Spinal cord (tissue), 10 donors: ENCODE measurements around the gene ZBTB16. TPM values are rescaled to one million over a fixed set of nuclear protein-coding genes. Genes with fewer than 3 reads are reported as not detected.

Experiments
- DNase-seq, 6 donors: peaks; one replicate each; pipeline versions ENCODE4 v3.0.0 to v3.0.0-alpha.2; 2013 to 2015; ENCODE audit warnings: low spot score in 6 of 6, low read depth in 4 of 6
- H3K27ac ChIP-seq: one replicate; pipeline ENCODE4 v1.5.1; 2013; ENCODE audit warnings: low read depth, low read length, control low read depth
- H3K27me3 ChIP-seq: one replicate; pipeline ENCODE4 v1.6.1; 2013; ENCODE audit warnings: low read length; ENCODE audit not compliant: control insufficient read depth, insufficient read depth
- H3K36me3 ChIP-seq: one replicate; pipeline ENCODE4 v1.6.1; 2013; ENCODE audit warnings: low read length; ENCODE audit not compliant: control insufficient read depth, insufficient read depth
- H3K4me1 ChIP-seq: one replicate; pipeline ENCODE4 v1.6.1; 2013; ENCODE audit warnings: low read length; ENCODE audit not compliant: control insufficient read depth, insufficient read depth
- H3K4me3 ChIP-seq: one replicate; pipeline ENCODE4 v1.5.1; 2013; ENCODE audit warnings: low read depth, low read length, control low read depth
- H3K9me3 ChIP-seq: one replicate; pipeline ENCODE4 v1.6.1; 2013; ENCODE audit warnings: low read length; ENCODE audit not compliant: control insufficient read depth, insufficient read depth
- WGBS: methylation state at CpG from one replicate; pipeline ENCODE4 v1.1.5; 2013; ENCODE audit warnings: missing lambda C conversion rate; ENCODE audit not compliant: insufficient coverage; 5-methylcytosine and 5-hydroxymethylcytosine counted together
- polyA plus RNA-seq, 2 donors: library from polyadenylated mRNA; unstranded; fragments of 120-200 nt; gene quantifications; one replicate each; pipeline ENCODE4 v1.2.1, GENCODE V29; 2013; ENCODE audit not compliant: insufficient read length in 2 of 2
- total RNA-seq, 2 donors: library from RNA; depleted of rRNA in 1 of 2; stranded (reverse); fragments of 120-200 nt in 1 of 2; fragments of >200 nt in 1 of 2; gene quantifications; one replicate each; pipeline versions ENCODE4 v1.2.3 to v1.2.4, GENCODE V29; 2013 to 2014
- donor health status: healthy.

Gene ZBTB16
- total and polyA plus RNA-seq, 4 donors, result 4.5 to 17.9 (median 9.2) TPM

DNA sequence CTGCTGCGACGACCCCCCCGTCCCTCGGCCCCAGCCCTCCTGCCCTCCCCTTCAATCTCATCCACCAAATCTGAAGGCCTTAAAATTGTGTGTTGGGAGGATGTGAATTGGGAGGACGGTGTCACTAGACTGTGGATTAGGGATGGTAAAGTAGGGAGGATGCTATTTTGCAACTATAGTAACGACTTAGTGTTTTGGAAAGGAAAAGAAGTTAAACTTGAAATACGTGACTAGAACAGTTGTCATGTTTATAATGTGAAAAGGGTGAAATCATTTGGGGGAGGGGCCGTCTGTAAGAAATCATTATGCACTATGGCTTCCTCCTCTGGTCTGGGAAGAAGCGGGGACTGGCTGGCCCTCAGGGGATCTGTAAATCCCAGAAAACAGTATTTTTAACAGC is 193.3 kb downstream of the ZBTB16 start:
- WGBS, result 87% methylated on average over 4 of the region's 9 CpGs
- no peak for DNase-seq
- Histone ChIP-seq H3K27me3 (peaks cover 2% of the 10 kb centered on the region), H3K4me3 (no peak overlapping the region), H3K9me3 (no peaks in the 10 kb centered on the region), H3K36me3 (peaks cover 16% of the 10 kb centered on the region), H3K27ac (no peak overlapping the region), H3K4me1 (peaks cover 16% of the 10 kb centered on the region)

DNA sequence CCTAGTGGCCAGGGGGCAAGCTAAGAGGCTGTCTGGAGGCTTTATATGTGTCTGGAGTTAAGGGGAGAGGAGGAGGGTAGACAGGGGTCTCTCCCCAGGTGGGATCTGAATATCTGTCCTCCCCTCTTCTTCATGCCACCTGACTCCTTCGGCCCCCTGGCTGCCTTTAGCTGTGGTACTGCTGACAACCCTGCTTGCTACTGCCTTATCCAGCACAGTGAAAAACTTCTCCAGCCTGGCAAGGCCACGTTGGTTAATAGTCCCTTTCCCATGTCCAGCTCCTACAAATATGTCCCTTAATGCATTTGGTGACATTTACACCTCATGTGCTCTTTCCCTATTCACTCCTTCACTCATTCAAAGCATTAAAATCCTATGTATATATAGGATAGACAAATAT is 194.3 kb downstream of the ZBTB16 start:
- WGBS, result 80% methylated on average over 1 of the region's 2 CpGs
- Histone ChIP-seq H3K4me3 (no peak overlapping the region), H3K27me3 (peaks cover 2% of the 10 kb centered on the region), H3K4me1 (peaks cover 26% of the 10 kb centered on the region), H3K27ac (no peak overlapping the region), H3K9me3 (no peaks in the 10 kb centered on the region), H3K36me3 (peaks cover 16% of the 10 kb centered on the region)
- no peak for DNase-seq

DNA sequence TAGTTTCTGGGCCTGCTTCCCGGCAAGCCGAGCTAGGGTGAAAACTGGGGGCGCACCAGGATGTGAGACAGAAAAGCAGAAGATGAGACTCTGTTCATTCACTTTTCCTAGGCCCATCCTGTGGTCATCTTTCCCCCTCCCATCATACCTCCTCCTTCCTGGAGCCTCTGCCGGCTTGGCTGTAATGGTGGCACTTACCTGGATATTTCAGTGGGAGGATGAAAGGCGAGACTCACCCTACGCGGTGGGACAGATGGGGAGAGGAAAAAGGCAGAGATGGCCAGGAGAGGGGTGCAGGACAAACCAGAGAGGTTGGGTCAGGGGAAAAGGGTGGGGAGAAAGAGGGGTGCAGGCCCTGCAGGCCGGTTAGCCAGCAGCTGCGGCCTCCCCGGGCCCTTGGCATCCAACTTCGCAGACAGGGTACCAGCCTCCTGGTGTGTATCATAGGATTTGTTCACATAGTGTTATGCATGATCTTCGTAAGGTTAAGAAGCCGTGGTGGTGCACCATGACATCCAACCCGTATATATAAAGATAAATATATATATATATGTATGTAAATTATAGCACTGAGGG is 195.1 kb downstream of the ZBTB16 start:
- Histone ChIP-seq H3K27me3 (peaks cover 2% of the 10 kb centered on the region), H3K4me1 (peaks cover 33% of the 10 kb centered on the region), H3K9me3 (no peaks in the 10 kb centered on the region), H3K36me3 (peaks cover 16% of the 10 kb centered on the region), H3K27ac (no peak overlapping the region), H3K4me3 (no peak overlapping the region)
- no peak for DNase-seq
- 92% methylated on average over 9 of the region's 14 CpGs for WGBS

DNA sequence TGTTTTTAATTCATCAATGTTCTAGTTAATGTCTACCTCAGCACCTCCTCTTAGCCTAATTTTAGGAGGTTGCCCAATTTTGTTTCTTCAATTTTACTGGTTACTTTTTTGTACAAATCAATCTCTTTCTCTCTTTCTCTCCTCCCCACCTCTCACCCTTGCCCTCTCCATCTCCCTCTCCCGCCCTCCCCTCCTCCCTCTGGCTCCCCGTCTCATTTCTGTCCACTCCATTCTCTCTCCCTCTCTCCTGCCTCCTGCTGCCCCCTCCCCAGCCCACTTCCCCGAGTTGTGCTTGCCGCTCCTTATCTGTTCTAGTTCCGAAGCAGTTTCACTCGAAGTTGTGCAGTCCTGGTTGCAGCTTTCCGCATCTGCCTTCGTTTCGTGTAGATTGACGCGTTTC is 195.8 kb downstream of the ZBTB16 start:
- H3K9me3 ChIP-seq, result no peaks in the 10 kb centered on the region
- no peak overlapping the region for H3K4me3 ChIP-seq
- H3K36me3 ChIP-seq, result peaks cover 14% of the 10 kb centered on the region
- no peak for DNase-seq
- peaks cover 39% of the 10 kb centered on the region for H3K4me1 ChIP-seq
- H3K27me3 ChIP-seq, result peaks cover 3% of the 10 kb centered on the region
- no peak overlapping the region for H3K27ac ChIP-seq
- WGBS, result 88% methylated on average over 11 of the region's 11 CpGs

DNA sequence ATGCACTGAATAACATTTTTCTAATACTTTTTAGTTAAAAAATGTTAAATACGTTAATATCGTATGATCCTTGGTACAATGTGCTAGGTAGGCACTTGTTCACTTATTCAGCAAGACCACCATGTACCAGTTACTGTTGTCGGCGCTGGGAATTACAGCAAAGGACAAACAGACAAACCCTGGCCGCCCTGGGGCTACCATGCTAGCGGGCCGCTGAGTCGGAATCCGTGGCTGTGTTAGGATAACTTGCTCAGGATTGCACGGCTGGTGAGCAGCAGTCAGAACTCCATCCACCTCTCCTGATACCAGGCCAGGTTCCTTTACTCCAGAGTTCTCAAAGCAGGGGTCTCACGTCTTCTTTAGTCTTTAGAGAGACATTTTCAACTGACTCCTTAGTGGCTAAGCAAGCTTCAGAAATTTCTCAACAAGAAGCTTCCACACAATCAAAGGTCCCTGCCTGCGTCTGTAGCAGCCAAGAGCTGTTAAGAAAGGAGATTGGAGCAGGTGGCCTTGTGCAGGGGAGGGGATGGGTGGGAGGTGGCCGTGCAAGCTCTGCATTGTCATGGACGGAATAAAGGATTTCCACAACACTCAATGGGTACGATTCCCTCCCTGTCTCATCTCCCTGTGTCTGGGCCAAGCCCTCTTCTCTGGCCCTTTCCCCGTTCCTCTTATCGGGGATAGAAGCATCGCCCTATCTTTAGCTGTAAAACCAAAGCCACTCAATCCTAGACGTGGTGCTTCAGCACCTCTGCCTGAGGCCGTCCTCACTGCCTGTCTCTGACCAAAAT is 196.9 kb downstream of the ZBTB16 start:
- peaks cover 3% of the 10 kb centered on the region for H3K36me3 ChIP-seq
- H3K4me1 ChIP-seq, result peaks cover 48% of the 10 kb centered on the region
- no peak overlapping the region for H3K27ac ChIP-seq
- DNase-seq, result peak in 1 of 6 donors; percentile 43
- no peaks in the 10 kb centered on the region for H3K9me3 ChIP-seq
- 88% methylated on average over 15 of the region's 20 CpGs for WGBS
- no peak overlapping the region for H3K4me3 ChIP-seq
- peaks cover 5% of the 10 kb centered on the region for H3K27me3 ChIP-seq

DNA sequence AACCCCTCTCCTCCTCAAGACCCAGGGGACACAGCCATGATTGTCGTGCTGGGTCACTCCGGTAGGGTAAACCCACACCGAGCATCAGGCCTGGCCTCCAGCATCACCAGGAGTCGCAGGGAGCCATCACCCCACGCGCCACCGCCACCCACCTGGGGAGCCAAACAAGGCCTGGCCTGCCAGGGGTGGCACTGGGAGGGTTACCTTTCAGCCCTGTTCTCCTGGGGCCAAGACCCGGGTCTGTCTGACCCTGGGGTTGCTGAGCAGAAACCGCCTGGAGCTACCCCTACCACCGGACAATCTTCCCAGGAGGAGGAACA is 197.4 kb downstream of the ZBTB16 start:
- peaks cover 8% of the 10 kb centered on the region for H3K27me3 ChIP-seq
- H3K36me3 ChIP-seq, result no peaks in the 10 kb centered on the region
- no peak overlapping the region for H3K4me3 ChIP-seq
- H3K27ac ChIP-seq, result no peak overlapping the region
- H3K9me3 ChIP-seq, result no peaks in the 10 kb centered on the region
- 83% methylated on average over 10 of the region's 10 CpGs for WGBS
- H3K4me1 ChIP-seq, result peaks cover 43% of the 10 kb centered on the region
- DNase-seq, result no peak

DNA sequence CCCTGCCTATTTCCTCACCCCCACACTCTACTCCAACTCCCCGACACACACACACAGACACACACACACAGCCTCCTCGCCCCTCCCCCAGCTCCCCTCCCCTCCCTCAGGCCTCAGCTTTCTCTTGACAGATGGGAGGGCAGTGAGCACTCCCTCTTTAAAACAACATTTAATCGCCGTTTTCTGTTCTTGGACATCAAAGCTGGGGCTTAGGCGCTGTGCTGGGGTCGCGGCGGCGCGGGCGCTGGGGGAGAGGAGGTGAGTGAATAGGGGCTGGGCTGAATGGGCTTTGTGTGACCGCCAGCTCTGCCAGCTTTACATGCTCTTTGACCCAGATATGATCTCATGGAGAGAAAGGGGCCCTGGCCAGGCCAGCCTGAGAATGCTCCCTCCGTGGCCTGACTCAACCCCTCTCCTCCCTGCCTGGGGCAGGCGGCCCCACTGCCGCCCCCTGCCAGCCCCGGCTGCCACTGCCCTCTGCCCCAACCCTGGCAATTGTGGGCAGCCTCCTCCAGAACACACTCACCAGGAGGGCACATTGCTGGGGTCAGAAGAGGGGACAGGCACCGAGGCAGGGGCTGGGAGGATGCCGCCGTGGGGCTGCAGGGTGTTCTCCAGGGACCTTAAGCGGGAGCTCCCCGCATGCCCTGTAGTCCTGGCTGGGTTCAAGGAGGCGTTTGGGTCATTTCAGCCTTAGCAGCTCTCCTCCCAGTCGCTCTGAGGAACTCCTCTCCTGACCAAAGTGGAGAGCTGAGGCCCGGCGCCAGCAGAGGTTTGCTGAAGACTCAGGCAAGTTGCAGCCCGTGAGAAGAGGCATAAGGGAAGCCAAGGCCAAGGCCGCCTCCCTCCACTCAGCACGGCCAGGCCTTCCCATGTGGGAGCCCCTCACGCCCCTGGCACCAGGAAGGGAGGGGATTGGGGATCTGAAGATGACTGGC is 198.4 kb downstream of the ZBTB16 start:
- H3K36me3 ChIP-seq, result no peaks in the 10 kb centered on the region
- peaks cover 7% of the 10 kb centered on the region for H3K27me3 ChIP-seq
- no peak overlapping the region for H3K4me3 ChIP-seq
- H3K9me3 ChIP-seq, result no peaks in the 10 kb centered on the region
- H3K27ac ChIP-seq, result no peak overlapping the region
- DNase-seq, result peak in 2 of 6 donors; percentile 38 to 70
- WGBS, result 41% methylated on average over 21 of the region's 29 CpGs
- H3K4me1 ChIP-seq, result peaks cover 42% of the 10 kb centered on the region

DNA sequence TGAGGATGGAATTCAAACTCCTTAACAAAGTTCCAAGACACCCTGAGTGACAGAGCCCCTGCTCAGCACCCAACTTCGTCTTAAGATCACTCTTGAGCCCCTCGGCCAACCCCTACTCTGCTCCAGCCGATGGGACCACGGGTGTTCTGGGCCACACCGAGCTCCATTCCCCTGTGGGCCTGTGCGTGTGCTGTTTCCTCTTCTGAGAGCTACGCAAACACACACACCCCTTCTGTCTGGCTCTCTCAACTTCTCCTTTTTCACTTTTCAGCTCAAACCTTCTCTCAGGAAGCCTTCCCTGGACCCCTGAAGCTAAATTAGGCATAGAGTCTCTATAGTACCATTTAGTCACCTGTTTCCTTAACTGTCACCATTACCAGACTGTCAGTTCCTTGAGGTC is 199.2 kb downstream of the ZBTB16 start:
- H3K4me1 ChIP-seq, result peaks cover 42% of the 10 kb centered on the region
- H3K9me3 ChIP-seq, result no peaks in the 10 kb centered on the region
- H3K27me3 ChIP-seq, result peaks cover 11% of the 10 kb centered on the region
- DNase-seq, result no peak
- H3K4me3 ChIP-seq, result no peak overlapping the region
- H3K27ac ChIP-seq, result no peak overlapping the region
- no peaks in the 10 kb centered on the region for H3K36me3 ChIP-seq
- 87% methylated on average over 7 of the region's 7 CpGs for WGBS

DNA sequence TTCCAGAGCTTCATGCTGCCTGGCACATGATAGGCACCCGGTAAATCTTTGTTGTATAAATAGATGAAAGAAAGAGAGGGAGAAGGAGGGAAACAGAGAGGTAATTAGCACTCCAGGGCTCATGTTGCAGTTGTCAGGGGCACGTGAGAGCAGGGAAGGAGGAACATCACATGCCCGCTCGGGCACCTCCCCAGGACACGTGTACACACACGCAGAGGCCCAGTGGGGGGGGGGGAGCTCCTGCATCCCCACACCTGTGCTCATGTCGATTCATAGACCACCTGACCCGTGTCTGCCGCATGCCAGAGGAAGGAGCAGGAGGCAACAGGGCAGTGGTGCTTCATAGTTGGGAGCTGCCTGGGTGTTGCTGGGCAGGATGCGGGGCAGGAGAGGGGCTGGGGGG is 199.6 kb downstream of the ZBTB16 start:
- H3K9me3 ChIP-seq, result no peaks in the 10 kb centered on the region
- H3K27ac ChIP-seq, result no peak overlapping the region
- no peak for DNase-seq
- WGBS, result 73% methylated on average over 4 of the region's 10 CpGs
- H3K4me3 ChIP-seq, result no peak overlapping the region
- H3K4me1 ChIP-seq, result peaks cover 42% of the 10 kb centered on the region
- H3K27me3 ChIP-seq, result peaks cover 11% of the 10 kb centered on the region
- no peaks in the 10 kb centered on the region for H3K36me3 ChIP-seq
